Common myeloid progenitor, CD34-positive (primary cell): ENCODE data around the gene ATAT1.

Experiments used
- CTCF ChIA-PET: fragments of 350-600 bp; sonication (Branson Sonifier 250); formaldehyde crosslinking; loops from one replicate; lab custom pipeline; 2021; ENCODE audit warnings: antibody characterized with exemption; lab: Charles Lee
- POLR2A ChIA-PET: fragments of 350-600 bp; sonication (Branson Sonifier 250); formaldehyde crosslinking; loops from one replicate; lab custom pipeline; 2021; ENCODE audit warnings: antibody characterized with exemption; lab: Charles Lee
- DNase-seq, 3 donors: peaks; one replicate each; pipeline versions ENCODE4 v3.0.0 to v3.0.0-alpha.2; 2013
- H3K27ac ChIP-seq, 2 experiments: 1 replicate in 1 of 2; 2 replicates in 1 of 2; pipeline ENCODE4 v1.7.0; 2013; ENCODE audit warnings: inconsistent platforms in 2 of 2, low read length in 2 of 2, mild to moderate bottlenecking in 2 of 2, low read depth in 1 of 2, moderate library complexity in 1 of 2; ENCODE audit not compliant: severe bottlenecking in 2 of 2, insufficient read depth in 1 of 2, poor library complexity in 1 of 2
- H3K27me3 ChIP-seq, 5 experiments: replicated peaks in 2 of 5; 1 replicate in 3 of 5; 2 replicates in 2 of 5; pipeline versions ENCODE4 v1.6.1 to v1.7.0; 2013; ENCODE audit warnings: low read length in 4 of 5, mild to moderate bottlenecking in 2 of 5, moderate library complexity in 2 of 5, inconsistent platforms in 1 of 5; ENCODE audit not compliant: insufficient read depth in 5 of 5, control insufficient read depth in 4 of 5
- H3K36me3 ChIP-seq, 4 experiments: 1 replicate in 2 of 4; 2 replicates in 2 of 4; pipeline versions ENCODE4 v1.6.1 to v1.7.0; 2013; ENCODE audit warnings: low read length in 3 of 4, control low read depth in 1 of 4, mild to moderate bottlenecking in 1 of 4; ENCODE audit not compliant: control insufficient read depth in 4 of 4, insufficient read depth in 4 of 4
- H3K4me1 ChIP-seq, 4 experiments: 1 replicate in 3 of 4; 2 replicates in 1 of 4; pipeline versions ENCODE4 v1.6.1 to v1.7.1; 2013; ENCODE audit warnings: low read length in 3 of 4, mild to moderate bottlenecking in 3 of 4, control low read depth in 1 of 4, inconsistent platforms in 1 of 4, moderate library complexity in 1 of 4; ENCODE audit not compliant: control insufficient read depth in 4 of 4, insufficient read depth in 4 of 4; ENCODE audit errors: control extremely low read depth in 1 of 4
- H3K4me3 ChIP-seq, 7 experiments: 1 replicate in 4 of 7; 2 replicates in 3 of 7; pipeline versions ENCODE4 v1.5.1 to v1.7.0; 2013; ENCODE audit warnings: mild to moderate bottlenecking in 7 of 7, low read length in 6 of 7, moderate library complexity in 6 of 7, inconsistent platforms in 2 of 7, low read depth in 2 of 7, control low read depth in 1 of 7; ENCODE audit not compliant: insufficient read depth in 4 of 7, control insufficient read depth in 1 of 7; ENCODE audit errors: extremely low read depth in 1 of 7
- H3K9me3 ChIP-seq, 5 experiments: 1 replicate in 4 of 5; 2 replicates in 1 of 5; pipeline versions ENCODE4 v1.6.1 to v1.7.1; 2013; ENCODE audit warnings: low read length in 4 of 5, mild to moderate bottlenecking in 2 of 5, inconsistent platforms in 1 of 5, low read depth in 1 of 5, moderate library complexity in 1 of 5; ENCODE audit not compliant: control insufficient read depth in 4 of 5, insufficient read depth in 2 of 5; ENCODE audit errors: control extremely low read depth in 1 of 5
- WGBS: methylation state at CpG from one replicate; pipeline ENCODE4 v1.1.5; 2013; ENCODE audit not compliant: insufficient coverage; 5-methylcytosine and 5-hydroxymethylcytosine counted together

The ATAT1 gene

DNA sequence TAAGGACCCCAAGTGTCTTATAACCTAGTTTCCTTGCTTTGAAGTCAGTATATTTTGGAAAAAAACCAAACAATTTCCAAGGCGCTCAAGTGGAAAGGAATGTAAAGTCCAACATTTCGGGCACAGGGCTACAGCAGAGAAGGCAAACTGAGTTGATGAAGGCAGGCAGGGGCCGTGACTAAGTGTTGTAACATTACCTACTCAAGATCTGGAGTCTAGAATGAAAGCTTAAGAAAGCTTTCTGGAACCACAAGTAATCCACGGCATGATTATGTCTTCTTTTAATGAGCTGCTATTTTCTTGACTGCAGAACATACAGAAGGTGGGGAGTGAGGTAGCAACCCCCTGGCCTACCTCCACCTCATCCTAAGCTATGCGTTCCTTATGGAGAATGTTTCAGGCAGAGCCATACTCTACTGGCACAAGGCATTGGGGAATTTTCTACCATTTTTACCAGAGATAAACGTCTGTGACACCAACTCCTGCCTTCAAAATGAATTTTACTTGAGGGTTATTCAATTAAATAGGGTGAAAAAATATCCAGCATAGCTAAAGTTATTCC, 13.9 kb upstream of the ATAT1 start:
- WGBS: 78% methylated on average over 5 of the region's 6 CpGs
- H3K4me3 ChIP-seq: no peak overlapping the region
- H3K36me3 ChIP-seq: peaks cover 14 to 57% (median 28%) of the 10 kb centered on the region in 4 experiments
- no peak for DNase-seq
- peaks cover 13 to 36% (median 19%) of the 10 kb centered on the region in 4 experiments for H3K4me1 ChIP-seq
- ChIA-PET CTCF (interaction anchor here (0.8 to 4.1 kb wide), 17 partner anchors 14 to 160 kb away, joined by 3 to 53 read pairs (median 4); partner anchors contain the start of gene ATAT1), POLR2A (interaction anchor here (0.5 to 1.9 kb wide), 3 partner anchors 11 to 139 kb away, joined by 3 to 10 read pairs (median 5); no protein-coding TSS in a partner anchor)
- H3K27me3 ChIP-seq: no peaks in the 10 kb centered on the region
- no peaks in the 10 kb centered on the region for H3K9me3 ChIP-seq
- peak overlapping the region in 1 of 2 experiments; percentile 100 for H3K27ac ChIP-seq

- H3K4me3 ChIP-seq: peak overlapping the region in 4 of 7 experiments; percentile 27 to 100 (median 90)
- peak overlapping the region in 1 of 2 experiments; percentile 100 for H3K27ac ChIP-seq
- H3K4me1 ChIP-seq: peaks cover 16 to 41% (median 26%) of the 10 kb centered on the region in 4 experiments
- peak in 2 of 3 donors; percentile 30 to 44 for DNase-seq
- H3K27me3 ChIP-seq: no peaks in the 10 kb centered on the region
- peaks cover 12 to 53% (median 22%) of the 10 kb centered on the region in 4 experiments for H3K36me3 ChIP-seq
- H3K9me3 ChIP-seq: no peaks in the 10 kb centered on the region
- ChIA-PET CTCF (interaction anchor here (0.8 to 4.1 kb wide), 18 partner anchors 11 to 160 kb away, joined by 3 to 53 read pairs (median 4); partner anchors contain the start of genes ATAT1 and PRR3), POLR2A (interaction anchor here (0.5 to 1.9 kb wide), 5 partner anchors 12 to 139 kb away, joined by 3 to 10 read pairs (median 5); no protein-coding TSS in a partner anchor)
Observed at GRCh38 chr6:30613251-30614043, 13.2 kb upstream of the ATAT1 start.

DNA sequence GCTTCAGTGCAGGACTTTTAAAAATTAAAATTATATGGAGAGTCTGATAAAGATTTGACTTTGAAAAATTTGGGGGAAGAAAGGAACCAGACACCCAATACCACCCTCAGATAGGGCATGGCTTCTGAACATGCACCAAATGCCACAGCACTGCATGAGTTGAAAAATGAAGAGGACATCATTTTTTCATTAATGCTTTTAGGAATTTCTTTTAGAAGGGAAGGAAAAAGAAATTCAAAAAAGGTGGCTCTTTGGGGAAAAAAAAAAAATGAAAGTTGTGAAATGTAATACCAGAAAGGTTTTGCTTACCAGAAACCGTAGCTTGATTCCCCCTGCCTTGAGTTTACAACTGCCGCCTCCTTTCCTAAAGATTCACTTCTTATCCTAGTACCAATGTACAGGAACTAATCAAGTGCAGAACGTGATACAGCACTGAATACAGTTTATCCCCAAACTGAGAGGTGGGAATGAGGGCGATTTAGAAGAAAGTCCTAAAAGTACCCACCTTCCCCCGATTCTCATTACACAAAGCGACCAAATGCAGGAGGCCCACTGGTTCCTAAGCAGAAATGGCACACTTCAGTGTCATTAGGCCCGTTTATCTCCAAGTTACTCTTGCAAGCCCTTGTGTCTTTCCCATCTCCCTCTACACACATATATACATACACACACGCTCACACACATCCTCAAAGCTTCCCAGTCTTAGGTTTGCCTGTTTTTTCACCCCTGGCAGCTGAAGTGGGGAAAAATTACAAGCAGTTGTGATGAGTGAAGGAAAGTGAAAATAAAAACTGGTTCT, 12.4 kb upstream of the ATAT1 start:
- peaks cover 18 to 45% (median 29%) of the 10 kb centered on the region in 4 experiments for H3K4me1 ChIP-seq
- peak overlapping the region in 6 of 7 experiments; percentile 47 to 100 (median 96) for H3K4me3 ChIP-seq
- 62% methylated on average over 3 of the region's 8 CpGs for WGBS
- H3K27me3 ChIP-seq: no peaks in the 10 kb centered on the region
- peaks cover 5 to 46% (median 14%) of the 10 kb centered on the region in 4 experiments for H3K36me3 ChIP-seq
- POLR2A ChIA-PET: interaction anchor here (0.6 to 2.1 kb wide), 16 partner anchors 12 to 1051 kb away, joined by 3 to 21 read pairs (median 6); partner anchors contain the start of genes ABCF1, ATAT1, GNL1 and GPANK1
- DNase-seq: peak in 1 of 3 donors; percentile 27
- H3K27ac ChIP-seq: peak overlapping the region; percentile 100
- CTCF ChIA-PET: interaction anchor here (0.8 to 4.1 kb wide), 20 partner anchors 9 to 161 kb away, joined by 3 to 53 read pairs (median 4); partner anchors contain the start of genes ATAT1 and PRR3
- no peaks in the 10 kb centered on the region for H3K9me3 ChIP-seq

DNA sequence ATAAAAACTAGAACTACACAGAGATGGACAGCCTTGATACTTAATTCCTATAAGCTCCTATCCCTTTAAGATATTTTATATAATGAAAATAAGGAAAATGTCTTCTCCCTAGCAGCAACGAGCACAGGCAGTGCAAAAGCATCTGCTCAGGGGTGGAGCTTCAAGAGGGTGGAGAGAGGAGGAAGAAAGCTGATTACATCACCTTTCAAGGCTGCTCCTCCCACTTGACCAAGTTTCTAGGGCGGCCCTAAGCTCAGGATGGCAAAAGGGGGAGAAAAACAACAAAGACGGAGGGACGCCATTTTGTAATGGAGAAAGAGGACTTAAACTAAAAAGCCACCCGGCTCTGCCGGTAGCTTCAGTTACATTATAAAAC, 11.8 kb upstream of the ATAT1 start:
- WGBS: no CpG with 5 or more reads among the region's 6 CpGs
- no peaks in the 10 kb centered on the region for H3K27me3 ChIP-seq
- ChIA-PET CTCF (interaction anchor here (0.9 to 4.1 kb wide), 13 partner anchors 9 to 131 kb away, joined by 3 to 53 read pairs (median 4); partner anchors contain the start of gene ATAT1), POLR2A (interaction anchor here (0.6 to 2.1 kb wide), 18 partner anchors 12 to 1050 kb away, joined by 3 to 21 read pairs (median 6); partner anchors contain the start of genes ABCF1, ATAT1, C6orf136 and GNL1)
- H3K4me1 ChIP-seq: peaks cover 18 to 45% (median 29%) of the 10 kb centered on the region in 4 experiments
- peak; percentile 98 to 99 (median 99) for DNase-seq
- peak overlapping the region; percentile 100 for H3K27ac ChIP-seq
- H3K36me3 ChIP-seq: peaks cover 0 to 46% (median 16%) of the 10 kb centered on the region in 4 experiments
- no peaks in the 10 kb centered on the region for H3K9me3 ChIP-seq
- peak overlapping the region in 6 of 7 experiments; percentile 86 to 100 (median 100) for H3K4me3 ChIP-seq

DNA sequence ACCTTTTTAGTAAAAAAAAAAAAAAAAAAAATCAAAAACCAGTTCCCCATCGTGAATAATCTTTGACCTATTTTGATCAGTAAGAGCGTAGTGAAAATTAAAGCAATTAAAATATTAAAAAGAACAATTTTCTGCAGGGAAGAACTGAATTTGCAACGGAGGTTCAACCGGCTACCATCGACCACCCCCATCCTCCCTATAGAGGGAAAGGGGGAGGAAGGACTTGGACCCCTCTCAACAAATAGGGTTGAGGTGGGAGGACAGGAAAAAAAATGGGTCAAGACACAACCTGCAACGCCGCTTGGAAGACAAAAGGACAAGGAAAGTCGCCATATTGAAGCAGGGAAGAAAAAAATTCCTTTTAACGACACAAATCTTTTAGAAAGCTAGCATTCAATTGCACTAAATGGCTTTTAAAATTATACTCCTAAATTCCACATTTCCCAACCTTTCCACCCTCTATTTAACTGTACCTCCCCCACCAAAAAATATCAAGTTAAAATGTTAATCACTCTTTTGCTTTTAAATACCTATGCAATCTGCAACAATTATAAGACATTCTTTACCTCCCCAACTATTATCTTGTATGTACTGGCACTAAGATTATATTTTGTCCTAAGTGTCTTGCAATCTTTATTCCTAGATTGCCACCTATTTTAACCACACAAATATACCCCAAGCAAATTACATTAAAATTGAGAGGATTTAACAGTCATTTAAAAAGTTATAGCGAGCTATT, 11.3 kb upstream of the ATAT1 start:
- DNase-seq: peak; percentile 80 to 93 (median 91)
- peak overlapping the region; percentile 100 for H3K27ac ChIP-seq
- H3K4me1 ChIP-seq: peaks cover 18 to 45% (median 29%) of the 10 kb centered on the region in 4 experiments
- WGBS: 3% methylated on average over 5 of the region's 10 CpGs
- H3K36me3 ChIP-seq: peaks cover 0 to 43% (median 16%) of the 10 kb centered on the region in 4 experiments
- H3K9me3 ChIP-seq: no peaks in the 10 kb centered on the region
- peak overlapping the region in 6 of 7 experiments; percentile 86 to 100 (median 100) for H3K4me3 ChIP-seq
- no peaks in the 10 kb centered on the region for H3K27me3 ChIP-seq
- POLR2A ChIA-PET: interaction anchor here (0.6 to 2.1 kb wide), 20 partner anchors 11 to 1049 kb away, joined by 3 to 21 read pairs (median 5); partner anchors contain the start of genes ABCF1, ATAT1, BAG6 and C6orf136
- CTCF ChIA-PET: interaction anchor here (0.7 to 4.1 kb wide), 13 partner anchors 9 to 132 kb away, joined by 3 to 53 read pairs (median 4); partner anchors contain the start of gene ATAT1
